NCI-H774 (cell line): ENCODE data around the gene ATG12.
"Not testable (repeated sequence)": the region's sequence is repeated elsewhere in the genome, so short reads cannot be mapped to it uniquely, and the experiment has no call there.

Source experiments
- DNase-seq: peaks from one replicate; lab custom pipeline; 2025; lab: John Stamatoyannopoulos, UW

Gene ATG12

GRCh38 chr5:115841382-115842088 lies at the start of gene ATG12, which contains the start of gene AP3S1:
Gene ATG12 (minus strand): TSS chr5:115841565. CDS start chr5:115841552, 13 bp downstream.
Gene AP3S1 (plus strand): TSS chr5:115841935. CDS start chr5:115842038, 103 bp downstream.
- peak; percentile 93 for DNase-seq

- DNase-seq, result no peak
Measured at GRCh38 chr5:115888027-115888426, 46.7 kb upstream of the ATG12 start.

- not testable (repeated sequence) for DNase-seq
Measured at GRCh38 chr5:115885208-115885607, 43.8 kb upstream of the ATG12 start.

GRCh38 chr5:115884704-115885103 lies 43.3 kb upstream of the ATG12 start:
- DNase-seq, result no peak

- not testable (repeated sequence) for DNase-seq
Measured at GRCh38 chr5:115882434-115882833, 41.1 kb upstream of the ATG12 start.

- not testable (repeated sequence) for DNase-seq
Measured at GRCh38 chr5:115877342-115877741, 36.0 kb upstream of the ATG12 start.

- DNase-seq, result no peak
Measured at GRCh38 chr5:115875447-115875846, 34.1 kb upstream of the ATG12 start.

- DNase-seq, result peak; percentile 42
Measured at GRCh38 chr5:115873392-115873791, 32.0 kb upstream of the ATG12 start.

- no peak for DNase-seq
Measured at GRCh38 chr5:115872447-115872846, 31.1 kb upstream of the ATG12 start.

- DNase-seq, result no peak
Measured at GRCh38 chr5:115869256-115869795, 28.0 kb upstream of the ATG12 start.

- DNase-seq, result no peak
Measured at GRCh38 chr5:115859378-115859777, 18.0 kb upstream of the ATG12 start.

- DNase-seq, result no peak
Measured at GRCh38 chr5:115858396-115858795, 17.0 kb upstream of the ATG12 start.

GRCh38 chr5:115857626-115858349 lies 16.4 kb upstream of the ATG12 start:
- no peak for DNase-seq

GRCh38 chr5:115857057-115857479 lies 15.7 kb upstream of the ATG12 start:
- DNase-seq, result no peak

GRCh38 chr5:115855959-115856358 lies 14.6 kb upstream of the ATG12 start:
- no peak for DNase-seq

GRCh38 chr5:115854139-115854538 lies 12.8 kb upstream of the ATG12 start:
- DNase-seq, result no peak

GRCh38 chr5:115850744-115851416 lies 9.5 kb upstream of the ATG12 start:
- DNase-seq, result no peak

GRCh38 chr5:115849258-115849798 lies 8.0 kb upstream of the ATG12 start:
- no peak for DNase-seq

- DNase-seq, result no peak
Measured at GRCh38 chr5:115847290-115847689, 5.9 kb upstream of the ATG12 start.

- DNase-seq, result no peak
Measured at GRCh38 chr5:115844321-115844817, 3.0 kb upstream of the ATG12 start.

- DNase-seq, result no peak
Measured at GRCh38 chr5:115843444-115844130, 2.2 kb upstream of the ATG12 start.
